GM18907 (cell line): Measurements from ENCODE around the gene MTA1.

Source experiments
- ATAC-seq: cut with Tn5 transposase; IDR thresholded peaks from one replicate; pipeline ENCODE4 v1.9.1; 2021; ENCODE audit warnings: mild to moderate bottlenecking, moderate library complexity; ENCODE audit not compliant: unreplicated experiment

Gene MTA1

GRCh38 chr14:105495990-105496830, 76.6 kb downstream of the MTA1 start:
- no peak for ATAC-seq

DNA sequence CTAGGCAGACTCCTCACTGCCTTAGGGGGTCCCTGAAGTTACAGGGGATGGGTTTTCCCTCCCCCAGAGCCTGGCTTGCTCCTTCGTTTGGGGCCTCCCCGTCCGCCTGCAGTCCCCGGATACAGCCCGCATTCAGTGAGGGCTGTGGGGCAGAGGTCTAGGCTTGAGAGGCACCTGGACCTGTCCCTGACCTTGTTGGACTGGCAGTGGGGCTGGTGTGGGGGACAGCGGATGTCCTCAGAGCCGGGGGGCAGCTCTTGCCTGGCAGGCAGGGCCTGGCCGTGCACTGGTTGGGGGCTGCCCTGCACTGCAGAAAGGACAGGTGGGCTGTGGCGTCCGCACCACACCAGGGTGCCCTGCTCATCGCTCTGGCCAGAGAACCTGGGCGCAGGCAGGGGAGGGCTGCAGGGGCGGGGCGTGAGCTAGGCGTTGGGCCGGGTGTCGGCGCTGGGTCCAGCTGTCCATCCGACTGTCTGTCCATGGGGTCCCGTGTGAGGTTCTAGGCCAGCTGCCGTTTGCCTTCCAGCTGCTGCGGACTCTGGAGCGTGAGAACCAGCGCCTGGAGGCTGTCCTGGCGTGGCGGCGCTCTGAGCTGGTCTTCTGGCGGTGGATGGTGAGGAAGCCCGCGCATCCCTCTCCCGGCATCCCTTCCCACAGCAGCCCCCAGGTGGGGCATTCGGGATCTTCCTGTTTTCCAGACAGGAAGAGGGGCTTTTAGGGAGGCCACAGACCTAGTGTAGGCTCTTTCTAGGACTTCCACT, 77.4 kb downstream of the MTA1 start:
- no peak for ATAC-seq

- ATAC-seq = no peak
These were observed 78.2 kb downstream of the MTA1 start for GRCh38 chr14:105497671-105498429.

DNA sequence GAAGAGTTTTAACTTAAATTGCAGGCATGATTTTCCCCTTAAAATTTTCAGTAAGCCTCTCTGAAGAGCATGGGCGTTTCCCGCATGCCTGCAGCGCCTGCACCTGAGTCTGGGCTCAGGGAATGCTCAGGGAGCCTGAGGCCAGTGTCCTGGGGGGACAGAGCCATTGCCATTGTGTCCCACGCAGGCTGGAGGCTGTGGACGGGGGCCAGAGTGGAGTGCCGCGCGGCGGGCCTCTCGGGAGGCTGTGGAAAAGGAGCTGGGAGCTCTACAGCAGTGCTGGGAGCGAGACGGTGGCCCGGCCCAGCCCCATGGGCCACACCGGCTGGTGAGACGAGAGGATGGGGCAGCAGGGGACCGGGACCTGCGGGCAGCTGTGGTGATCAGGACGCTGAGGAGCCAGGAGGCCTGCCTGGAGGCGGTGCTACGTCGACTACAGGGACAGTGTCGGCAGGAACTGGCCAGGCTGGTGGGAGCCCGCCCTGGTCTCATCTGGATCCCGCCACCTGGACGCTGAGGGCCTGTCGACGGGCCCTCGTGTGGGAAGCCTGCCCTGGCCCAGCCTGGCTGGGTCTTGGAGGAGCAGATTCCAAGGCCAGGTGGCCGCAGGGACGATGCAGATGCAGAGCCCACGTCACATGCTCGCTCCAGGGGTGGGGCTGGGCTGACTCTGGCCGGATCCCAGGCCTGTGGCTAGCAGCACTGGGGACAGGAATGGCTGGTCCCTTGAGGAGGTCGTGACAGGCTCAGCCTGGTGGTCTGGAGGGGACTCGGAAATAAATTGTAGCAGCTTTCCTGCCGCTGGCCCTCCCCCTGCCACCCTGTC, 79.0 kb downstream of the MTA1 start:
- no peak for ATAC-seq

GRCh38 chr14:105499256-105500035, 79.8 kb downstream of the MTA1 start:
- ATAC-seq = no peak

DNA sequence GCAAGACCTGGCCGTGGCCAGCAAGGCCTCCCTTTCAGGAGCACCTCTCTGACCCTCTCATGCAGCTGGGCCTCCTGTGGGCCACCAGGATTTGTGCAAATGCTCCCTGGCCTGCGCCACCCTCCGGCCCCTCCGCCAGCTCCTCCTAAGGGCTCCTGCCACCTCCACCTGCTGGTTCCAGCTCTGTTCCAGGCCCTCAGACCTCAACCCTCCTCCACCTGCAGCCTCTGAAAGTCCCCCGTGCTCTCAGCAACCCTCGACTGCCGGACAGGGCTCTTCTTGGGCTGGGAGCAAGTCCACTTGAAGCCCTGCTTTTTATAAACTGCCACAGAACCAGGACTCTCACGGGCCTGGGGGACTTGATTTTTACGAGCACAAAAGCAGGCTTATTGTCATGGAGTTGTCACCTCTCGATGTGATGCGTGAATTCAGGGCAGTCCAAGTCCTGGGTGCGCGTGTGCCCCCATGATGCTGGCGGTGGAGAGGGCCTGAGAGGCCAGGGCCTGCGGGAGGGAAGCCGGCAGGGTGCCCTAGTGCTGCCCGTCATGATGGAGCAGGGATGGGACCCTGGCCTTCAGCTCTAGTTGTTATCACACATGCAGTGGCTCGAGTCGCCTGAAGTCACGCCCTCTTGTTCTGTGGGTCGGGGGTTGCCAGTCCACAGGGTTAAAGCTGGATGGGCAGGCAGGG, 80.6 kb downstream of the MTA1 start:
- ATAC-seq = no peak

DNA sequence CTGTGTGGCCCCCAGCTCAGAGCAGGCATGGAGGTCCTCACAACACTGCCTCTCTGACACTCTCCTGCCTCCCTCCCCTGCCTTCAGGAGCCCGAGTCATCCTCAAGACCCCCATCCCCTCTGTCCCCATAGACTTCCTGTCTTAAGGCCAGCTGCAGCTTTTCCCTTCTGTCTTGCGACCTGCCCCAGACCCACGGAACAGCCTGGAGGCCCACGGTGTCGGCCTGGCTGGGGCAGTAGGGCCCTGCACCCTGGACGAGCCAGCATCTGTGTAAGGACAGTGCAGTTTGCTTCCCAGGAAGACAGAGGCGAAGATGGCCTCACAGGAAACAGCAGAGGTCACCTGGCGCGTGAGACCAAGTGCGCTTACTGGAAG, 81.1 kb downstream of the MTA1 start:
- no peak for ATAC-seq

DNA sequence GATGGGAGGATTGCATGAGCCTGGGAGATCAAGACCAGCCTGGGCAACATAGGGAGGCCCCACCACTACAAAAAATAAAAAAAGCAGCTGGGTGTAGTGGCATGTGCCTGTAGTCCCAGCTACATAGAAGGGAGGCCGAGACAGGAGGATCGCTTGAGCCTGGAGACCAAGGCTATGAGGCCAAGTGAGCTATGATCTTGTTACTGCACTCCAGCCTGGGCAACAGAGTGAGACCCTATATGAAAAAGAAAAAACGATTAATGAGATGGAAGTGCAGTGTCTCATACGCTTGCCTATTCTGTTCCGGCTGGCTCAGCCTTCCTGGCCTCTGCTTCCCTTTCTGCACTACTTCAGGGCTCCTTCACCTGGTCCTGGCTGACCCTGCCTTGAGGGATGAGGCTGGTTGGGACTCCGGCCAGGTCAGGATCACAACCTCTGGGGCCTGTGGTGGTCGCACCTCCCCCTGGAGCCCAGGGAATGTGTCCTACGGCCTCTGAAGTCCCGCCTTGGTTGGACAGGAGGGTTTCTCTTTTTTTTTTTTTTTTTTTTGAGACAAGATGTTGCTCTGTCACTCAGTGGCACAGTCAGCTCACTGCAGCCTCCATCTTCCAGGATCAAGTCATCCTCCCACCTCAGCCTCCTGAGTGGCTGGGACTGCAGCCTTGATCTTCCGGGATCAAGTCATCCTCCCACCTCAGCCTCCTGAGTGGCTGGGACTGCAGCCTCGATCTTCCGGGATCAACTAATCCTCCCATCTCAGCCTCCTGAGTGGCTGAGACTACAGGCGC, 82.1 kb downstream of the MTA1 start:
- no peak for ATAC-seq

- ATAC-seq = no peak
These were observed 83.0 kb downstream of the MTA1 start for GRCh38 chr14:105502446-105503295.

GRCh38 chr14:105503296-105503640, 83.6 kb downstream of the MTA1 start:
- no peak for ATAC-seq

- no peak for ATAC-seq
These were observed 84.5 kb downstream of the MTA1 start for GRCh38 chr14:105503935-105504692.

GRCh38 chr14:105505101-105505500, 85.5 kb downstream of the MTA1 start:
- no peak for ATAC-seq

- no peak for ATAC-seq
These were observed 87.6 kb downstream of the MTA1 start for GRCh38 chr14:105507247-105507646.

- no peak for ATAC-seq
These were observed 88.4 kb downstream of the MTA1 start for GRCh38 chr14:105508069-105508468.

GRCh38 chr14:105508601-105509000, 89.0 kb downstream of the MTA1 start:
- ATAC-seq = no peak

- ATAC-seq = no peak
These were observed 97.5 kb downstream of the MTA1 start for GRCh38 chr14:105517096-105517495.
